Activated CD4-positive, alpha-beta T cell treated with anti-CD3 and anti-CD28 coated beads for 4 hours (primary cell): ENCODE measurements around the gene HIVEP3.
"Not testable (repeated sequence)": the region's sequence is repeated elsewhere in the genome, so short reads cannot be mapped to it uniquely, and the experiment has no call there.

Experiments used
- DNase-seq, 2 donors: peaks; one replicate each; pipeline ENCODE4 v3.0.0-alpha.2; 2020

The HIVEP3 gene

GRCh38 chr1:41573785-41574713 lies 344.7 kb downstream of the HIVEP3 start:
- DNase-seq: peak; percentile 76 to 86

DNA sequence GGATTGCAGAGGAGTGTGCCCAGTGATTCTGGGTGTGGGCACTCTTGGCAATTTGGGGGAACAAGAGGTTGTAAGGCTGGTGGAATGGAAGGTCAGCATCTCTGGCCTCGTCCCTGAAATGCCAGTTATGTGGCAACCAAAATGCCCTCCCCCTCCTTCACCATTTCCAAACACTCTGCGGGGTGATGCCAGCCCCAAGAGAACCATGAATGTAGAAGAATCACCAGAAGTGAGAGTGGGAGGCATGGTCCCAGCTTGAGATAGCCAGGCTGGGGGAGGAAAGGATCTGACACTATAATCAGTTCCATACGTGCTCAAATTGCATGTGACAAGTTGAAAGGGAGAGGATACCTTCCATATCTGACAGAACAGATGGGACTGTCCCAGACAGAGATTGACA lies 345.5 kb downstream of the HIVEP3 start:
- DNase-seq: no peak

GRCh38 chr1:41572224-41572623 lies 346.5 kb downstream of the HIVEP3 start:
- DNase-seq: no peak

GRCh38 chr1:41571041-41571440 lies 347.7 kb downstream of the HIVEP3 start:
- DNase-seq: no peak

DNA sequence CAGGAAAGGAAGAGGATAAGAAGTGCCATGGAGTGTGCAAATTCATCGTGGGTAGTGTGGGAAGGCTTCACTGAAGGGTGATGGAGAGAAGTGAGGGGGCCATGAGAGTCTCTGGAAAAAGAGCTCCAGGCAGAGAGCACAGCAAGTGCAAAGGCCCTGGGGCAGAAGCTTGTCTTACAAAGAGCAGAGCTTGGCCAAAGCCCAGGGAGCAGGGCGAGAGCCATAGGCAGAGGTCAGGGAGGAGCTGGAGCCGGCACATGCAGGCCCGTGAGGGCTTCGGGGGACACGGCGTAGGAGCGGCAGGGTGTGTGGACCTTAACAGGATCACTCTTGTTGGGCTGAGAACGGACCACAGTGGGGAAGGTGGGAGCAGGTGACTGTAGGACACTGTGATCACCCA lies 350.5 kb downstream of the HIVEP3 start:
- no peak for DNase-seq

DNA sequence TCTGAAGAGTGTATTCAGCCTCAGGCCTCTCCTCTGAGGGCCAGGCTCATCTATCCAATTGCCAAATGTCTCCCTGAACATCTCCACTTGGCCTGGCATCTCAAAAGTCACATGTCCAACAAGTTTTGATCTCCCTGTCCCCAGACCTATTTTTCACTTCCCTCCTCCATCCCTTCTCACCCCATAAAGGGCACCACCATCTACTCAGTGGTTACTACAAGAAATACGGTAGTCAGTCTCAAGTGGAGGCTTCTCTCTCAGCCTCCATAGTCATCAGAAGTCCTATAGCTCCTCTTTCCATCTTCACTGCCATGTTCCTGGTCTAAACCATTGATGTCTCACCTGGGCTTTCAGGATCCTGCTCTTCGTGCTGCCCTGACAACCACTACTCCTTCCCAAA lies 351.8 kb downstream of the HIVEP3 start:
- DNase-seq: no peak

DNA sequence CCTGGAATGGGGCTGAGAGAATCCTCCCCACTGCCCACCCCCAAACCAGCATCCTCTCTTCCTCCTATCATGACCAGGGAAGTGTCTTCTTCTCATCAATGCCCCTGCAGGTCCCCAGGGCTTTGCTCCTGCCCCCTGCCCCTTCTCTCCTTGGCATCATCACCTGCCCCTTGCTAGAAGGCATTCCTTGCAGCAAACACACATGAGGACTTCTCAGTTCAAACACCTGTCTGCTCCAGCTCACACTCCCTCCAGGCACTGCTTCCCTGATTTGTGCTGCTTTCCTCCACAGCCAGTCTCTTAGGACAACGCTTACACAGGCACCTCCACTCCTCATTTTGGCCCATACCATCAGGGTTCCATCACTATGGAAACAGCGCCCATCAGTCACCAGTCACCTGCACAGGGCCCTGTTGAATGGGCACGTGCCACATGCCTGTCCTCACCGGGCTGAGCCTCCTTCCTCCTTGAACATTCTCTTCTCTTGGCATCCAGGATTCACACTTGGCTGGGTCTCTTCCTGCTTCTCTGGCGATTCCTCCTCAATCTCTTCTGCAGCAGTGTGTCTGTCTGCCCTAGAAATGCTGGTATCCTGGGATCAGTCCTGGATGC lies 352.3 kb downstream of the HIVEP3 start:
- DNase-seq: no peak

- DNase-seq: no peak
These were observed 353.8 kb downstream of the HIVEP3 start for GRCh38 chr1:41564741-41565475.

- DNase-seq: no peak
These were observed 356.4 kb downstream of the HIVEP3 start for GRCh38 chr1:41562328-41562727.

GRCh38 chr1:41560931-41561330 lies 357.8 kb downstream of the HIVEP3 start:
- DNase-seq: no peak

DNA sequence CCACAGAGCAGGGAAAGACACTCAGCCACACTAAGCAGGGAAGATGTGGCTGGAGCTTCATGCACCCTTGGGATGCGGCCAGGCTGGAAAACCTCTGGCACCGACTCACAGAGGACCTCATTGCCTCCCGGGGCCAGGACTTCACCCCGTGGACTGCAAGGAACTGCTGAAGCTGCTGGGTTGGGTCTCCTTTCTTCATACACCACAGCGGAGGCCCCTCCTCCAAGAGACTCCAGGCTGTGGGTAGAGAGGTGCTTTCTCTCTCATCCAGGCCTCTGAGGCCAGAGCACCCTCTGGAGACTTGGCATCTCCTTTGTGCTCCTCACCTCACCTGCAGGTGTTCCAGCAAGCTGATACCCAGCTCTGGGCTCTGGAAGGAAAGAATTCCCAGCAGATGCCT lies 358.2 kb downstream of the HIVEP3 start:
- no peak for DNase-seq

DNA sequence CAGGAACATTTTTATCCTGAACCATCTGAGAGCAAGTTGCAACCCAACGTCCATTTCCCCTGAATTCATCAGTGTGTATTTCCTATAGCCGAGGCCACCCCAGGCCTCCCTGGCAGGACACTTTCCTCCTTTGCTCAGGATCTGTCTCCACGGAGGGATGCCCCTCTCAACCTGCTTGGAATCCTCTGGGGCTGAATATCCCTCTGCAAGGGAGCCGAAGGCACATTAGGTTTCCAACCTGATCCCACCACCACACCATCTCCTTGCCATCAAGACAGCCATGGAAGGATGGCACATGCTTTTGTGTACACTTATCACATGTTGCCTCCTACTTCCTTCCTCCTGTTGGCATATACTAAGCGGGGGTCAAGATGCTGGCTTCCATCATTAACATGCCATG lies 359.4 kb downstream of the HIVEP3 start:
- no peak for DNase-seq

DNA sequence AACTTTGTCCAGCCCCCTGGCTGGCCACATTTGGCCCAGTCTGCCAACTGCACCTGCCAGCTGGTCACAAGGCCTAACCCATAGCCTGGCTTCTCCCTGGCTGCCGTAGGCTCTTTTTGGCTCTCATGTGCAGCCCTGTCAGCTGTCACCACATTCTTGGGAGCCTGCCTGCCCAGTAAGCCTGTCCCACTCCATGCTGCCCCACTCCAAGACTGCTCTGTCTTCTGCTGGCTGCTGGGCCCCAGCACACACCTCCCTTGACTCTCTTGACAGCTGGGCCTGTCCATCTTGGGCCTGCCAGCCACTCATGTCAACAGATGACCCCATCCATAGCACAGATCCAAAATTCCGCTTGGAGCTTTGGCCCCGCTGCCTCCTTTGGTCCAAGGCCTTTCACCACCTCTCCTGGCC lies 360.0 kb downstream of the HIVEP3 start:
- DNase-seq: no peak

GRCh38 chr1:41557751-41558455 lies 360.8 kb downstream of the HIVEP3 start:
- DNase-seq: no peak

GRCh38 chr1:41554746-41555145 lies 364.0 kb downstream of the HIVEP3 start:
- not testable (repeated sequence) for DNase-seq

DNA sequence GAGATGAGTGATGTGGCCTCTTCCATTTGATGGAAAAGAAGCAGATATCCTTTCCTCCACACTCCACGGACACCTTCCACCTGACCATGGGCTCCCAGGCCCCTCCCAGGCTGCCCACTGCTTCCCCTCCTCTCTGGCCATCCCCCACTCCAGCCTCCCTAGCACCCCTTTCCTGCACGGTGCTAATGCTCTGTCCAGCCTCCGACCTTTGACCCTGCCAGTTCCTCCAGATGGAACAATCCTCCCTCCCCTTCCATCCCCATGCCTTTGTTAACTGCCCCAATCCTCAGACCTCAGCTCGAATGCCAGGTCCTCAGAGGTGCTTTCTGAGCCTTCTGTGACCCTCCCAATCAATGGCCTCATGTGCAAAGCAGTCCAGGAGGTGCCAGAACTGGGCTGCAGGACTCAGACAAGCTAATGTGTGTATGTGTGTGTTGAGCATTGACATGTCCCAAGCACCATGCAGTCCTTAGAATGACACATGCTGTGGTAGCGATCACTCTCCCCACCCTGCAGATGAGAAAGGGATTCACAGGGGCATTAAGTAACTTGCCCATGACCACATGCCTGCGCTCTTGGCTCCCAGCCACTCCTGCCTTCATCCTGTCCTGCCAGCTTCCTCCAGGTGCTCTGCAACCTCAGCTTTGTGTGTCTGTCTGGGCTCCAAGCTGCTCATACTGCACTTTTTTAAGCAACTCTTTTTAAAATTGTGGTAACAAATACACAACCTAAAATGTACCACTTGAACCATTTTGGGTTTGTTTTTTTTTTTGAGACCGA lies 370.8 kb downstream of the HIVEP3 start:
- no peak for DNase-seq

- no peak for DNase-seq
These were observed 371.4 kb downstream of the HIVEP3 start for GRCh38 chr1:41547336-41547735.

DNA sequence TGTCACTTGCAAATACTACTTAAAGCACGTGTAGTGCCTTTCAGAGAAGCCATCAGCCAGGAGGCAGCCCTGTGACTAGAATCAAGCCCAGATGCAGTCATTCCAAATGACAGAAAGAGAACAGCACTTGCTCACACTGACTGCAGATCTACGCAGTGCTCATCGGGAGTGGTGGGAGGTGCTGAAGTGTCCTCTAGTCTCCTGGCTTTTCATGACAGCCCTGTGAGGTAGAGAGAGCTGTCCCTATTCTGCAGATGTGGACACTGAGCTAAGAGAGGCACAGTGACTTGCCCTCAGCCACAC lies 371.9 kb downstream of the HIVEP3 start:
- no peak for DNase-seq

GRCh38 chr1:41545996-41546832 lies 372.5 kb downstream of the HIVEP3 start:
- no peak for DNase-seq

DNA sequence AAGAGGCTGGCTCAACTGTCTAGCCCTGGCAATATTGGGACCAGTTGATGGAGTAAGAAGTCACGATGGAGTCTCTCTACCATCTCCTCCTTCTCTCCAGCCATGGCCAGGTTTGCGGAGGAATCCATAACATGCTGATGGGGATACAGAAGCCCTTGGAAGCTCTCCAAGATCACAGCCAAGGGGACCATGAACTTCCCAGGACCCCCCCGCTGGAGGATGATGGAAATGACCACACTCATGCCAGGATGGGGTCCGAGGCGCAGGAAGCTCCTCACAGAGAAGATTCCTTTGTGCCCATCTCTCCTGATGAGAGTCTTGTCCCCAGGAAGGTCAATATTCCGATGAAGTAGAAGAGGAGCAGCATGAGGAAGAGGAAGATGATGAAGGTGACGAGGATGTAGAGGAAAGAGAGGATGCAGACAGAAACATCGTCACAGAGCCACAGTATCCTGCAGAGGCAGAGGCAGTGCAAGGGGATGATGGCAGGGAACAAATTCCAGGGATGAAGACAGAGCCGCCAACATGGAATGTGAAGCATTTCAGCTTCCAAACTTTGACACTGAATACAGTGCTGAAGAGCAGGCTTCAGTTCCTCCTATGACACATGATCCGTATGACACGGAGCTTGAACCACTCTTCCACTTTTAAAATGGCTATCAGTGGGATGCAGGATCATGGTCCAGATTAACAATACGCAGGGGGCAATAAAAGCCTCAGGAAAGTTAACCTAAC lies 376.4 kb downstream of the HIVEP3 start:
- DNase-seq: no peak

- DNase-seq: no peak
These were observed 377.1 kb downstream of the HIVEP3 start for GRCh38 chr1:41541592-41541952.
